Measurements from ENCODE around the gene SEMA3G.

Gene SEMA3G

GRCh38 chr3:52385157-52385556 is 59.7 kb downstream of the SEMA3G start:
- Histone ChIP-seq H3K36me3 (ENCODE audit: control insufficient read depth in 1 of 2, insufficient read depth in 2 of 2, low read length in 2 of 2) (peaks cover 0 to 5% of the 10 kb centered on the region in 2 donors), H3K9me3 (ENCODE audit: control insufficient read depth in 1 of 2, low read length in 2 of 2) (no peaks in the 10 kb centered on the region), H3K27me3 (ENCODE audit: control insufficient read depth in 1 of 2, insufficient read depth in 2 of 2, low read length in 2 of 2) (no peaks in the 10 kb centered on the region), H3K9ac (ENCODE audit: low read depth in 1 of 2, low read length in 2 of 2) (no peak overlapping the region), H3K4me3 (ENCODE audit: low read depth in 1 of 2, low read length in 2 of 2) (no peak overlapping the region), H3K4me1 (ENCODE audit: control insufficient read depth in 1 of 2, insufficient read depth in 2 of 2, low read length in 2 of 2) (no peaks in the 10 kb centered on the region), H3K27ac (ENCODE audit: low read depth, low read length) (no peak overlapping the region)

- H3K27me3 ChIP-seq (ENCODE audit: control insufficient read depth in 1 of 2, insufficient read depth in 2 of 2, low read length in 2 of 2) = no peaks in the 10 kb centered on the region
- no peak overlapping the region for H3K9ac ChIP-seq (ENCODE audit: low read depth in 1 of 2, low read length in 2 of 2)
- peaks cover 0 to 5% of the 10 kb centered on the region in 2 donors for H3K36me3 ChIP-seq (ENCODE audit: control insufficient read depth in 1 of 2, insufficient read depth in 2 of 2, low read length in 2 of 2)
- no peak overlapping the region for H3K4me3 ChIP-seq (ENCODE audit: low read depth in 1 of 2, low read length in 2 of 2)
- H3K4me1 ChIP-seq (ENCODE audit: control insufficient read depth in 1 of 2, insufficient read depth in 2 of 2, low read length in 2 of 2) = no peaks in the 10 kb centered on the region
- no peaks in the 10 kb centered on the region for H3K9me3 ChIP-seq (ENCODE audit: control insufficient read depth in 1 of 2, low read length in 2 of 2)
- no peak overlapping the region for H3K27ac ChIP-seq (ENCODE audit: low read depth, low read length)
These were observed 60.7 kb downstream of the SEMA3G start for GRCh38 chr3:52384019-52384761.

GRCh38 chr3:52383446-52383845 is 61.5 kb downstream of the SEMA3G start:
- Histone ChIP-seq H3K9ac (ENCODE audit: low read depth in 1 of 2, low read length in 2 of 2) (no peak overlapping the region), H3K9me3 (ENCODE audit: control insufficient read depth in 1 of 2, low read length in 2 of 2) (no peaks in the 10 kb centered on the region), H3K27ac (ENCODE audit: low read depth, low read length) (no peak overlapping the region), H3K36me3 (ENCODE audit: control insufficient read depth in 1 of 2, insufficient read depth in 2 of 2, low read length in 2 of 2) (no peaks in the 10 kb centered on the region), H3K27me3 (ENCODE audit: control insufficient read depth in 1 of 2, insufficient read depth in 2 of 2, low read length in 2 of 2) (no peaks in the 10 kb centered on the region), H3K4me3 (ENCODE audit: low read depth in 1 of 2, low read length in 2 of 2) (no peak overlapping the region), H3K4me1 (ENCODE audit: control insufficient read depth in 1 of 2, insufficient read depth in 2 of 2, low read length in 2 of 2) (no peaks in the 10 kb centered on the region)
